DND-41 (cell line): ENCODE measurements around the gene ATAT1.
A peak's percentile ranks its signal among the peaks of the same experiment; 100 is the strongest.

Source experiments
- ATAC-seq: fragments of 200-7000 bp; cut with Tn5 transposase; 3 replicates; pipeline ENCODE4 v1.9.1; 2021; ENCODE audit warnings: low read depth; ENCODE audit not compliant: insufficient read depth
- DNase-seq: peaks from one replicate; pipeline ENCODE4 v3.0.0-alpha.2; 2020
- H2AFZ ChIP-seq: 2 replicates; pipeline ENCODE4 v1.6.0; 2012; ENCODE audit warnings: low read depth, low read length
- H3K27ac ChIP-seq: 2 replicates; pipeline ENCODE4 v1.5.1; 2012; ENCODE audit warnings: low read length, inconsistent platforms
- H3K27me3 ChIP-seq: fragments of 200-600 bp; sonication (generic); 2 replicates; pipeline ENCODE4 v1.6.0; 2012; ENCODE audit warnings: low read length, mild to moderate bottlenecking, inconsistent platforms; ENCODE audit not compliant: insufficient read depth, poor library complexity
- H3K36me3 ChIP-seq: 2 replicates; pipeline ENCODE4 v1.5.1; 2012; ENCODE audit warnings: low read length, inconsistent platforms; ENCODE audit not compliant: insufficient read depth
- H3K4me1 ChIP-seq: 2 replicates; pipeline ENCODE4 v1.5.1; 2012; ENCODE audit warnings: mild to moderate bottlenecking, low read length; ENCODE audit not compliant: insufficient read depth
- H3K4me2 ChIP-seq: 2 replicates; pipeline ENCODE4 v1.6.0; 2012; ENCODE audit warnings: mild to moderate bottlenecking, moderate library complexity, low read length, inconsistent platforms; ENCODE audit not compliant: insufficient read depth
- H3K4me3 ChIP-seq, 2 experiments: fragments of 200-600 bp in 1 of 2; shearing (Covaris generic) in 1 of 2; 2 replicates each; pipeline ENCODE4 v1.5.1; 2012 to 2016; ENCODE audit warnings: inconsistent platforms in 2 of 2, low read length in 2 of 2, mild to moderate bottlenecking in 2 of 2, low read depth in 1 of 2, moderate library complexity in 1 of 2
- H3K79me2 ChIP-seq: 2 replicates; pipeline ENCODE4 v1.6.0; 2012; ENCODE audit warnings: low read length, inconsistent platforms; ENCODE audit not compliant: insufficient read depth
- H3K9ac ChIP-seq: 2 replicates; pipeline ENCODE4 v1.6.0; 2012; ENCODE audit warnings: low read depth, mild to moderate bottlenecking, inconsistent platforms, low read length, moderate library complexity
- H3K9me3 ChIP-seq: 2 replicates; pipeline ENCODE4 v1.5.1; 2012; ENCODE audit warnings: low read length, moderate library complexity, mild to moderate bottlenecking, inconsistent platforms; ENCODE audit not compliant: insufficient read depth, severe bottlenecking
- H4K20me1 ChIP-seq: 2 replicates; pipeline ENCODE4 v1.6.0; 2012; ENCODE audit warnings: low read length; ENCODE audit not compliant: insufficient read depth
- CTCF ChIP-seq: IDR thresholded peaks from 2 replicates; pipeline ENCODE4 v1.5.1; 2012; ENCODE audit warnings: borderline replicate concordance, low read length, moderate library complexity, mild to moderate bottlenecking; ENCODE audit not compliant: poor library complexity, severe bottlenecking; ENCODE audit errors: extremely low read depth
- EZH2 ChIP-seq: IDR thresholded peaks from 3 replicates; pipeline ENCODE4 v1.6.1; 2012; ENCODE audit warnings: borderline replicate concordance, low read depth, mild to moderate bottlenecking, moderate library complexity, low read length, inconsistent platforms; ENCODE audit not compliant: severe bottlenecking

Gene ATAT1

GRCh38 chr6:30689022-30689865 is 62.6 kb downstream of the ATAT1 start:
- DNase-seq (no peak), ATAC-seq (no peak)
- peaks cover 58% of the 10 kb centered on the region for H3K4me1 ChIP-seq
- H3K27me3 ChIP-seq: no peaks in the 10 kb centered on the region
- H2AFZ ChIP-seq: no peak overlapping the region
- H3K4me2 ChIP-seq: peak overlapping the region; percentile 87
- H3K36me3 ChIP-seq: peaks cover 13% of the 10 kb centered on the region; the same call in 1 of the 2 replicates
- H3K27ac ChIP-seq: peak overlapping the region; percentile 92; the same call in 1 of the 2 replicates
- no peak for TF ChIP-seq EZH2
- TF ChIP-seq CTCF: no peak
- peak overlapping the region in 1 of 2 experiments; percentile 87; a peak in 2 of 4 replicates for H3K4me3 ChIP-seq
- H4K20me1 ChIP-seq: peaks cover 13% of the 10 kb centered on the region; the same call in 1 of the 2 replicates
- peak overlapping the region; percentile 72 for H3K9ac ChIP-seq
- H3K9me3 ChIP-seq: no peaks in the 10 kb centered on the region
- H3K79me2 ChIP-seq: peaks cover 60% of the 10 kb centered on the region

DNA sequence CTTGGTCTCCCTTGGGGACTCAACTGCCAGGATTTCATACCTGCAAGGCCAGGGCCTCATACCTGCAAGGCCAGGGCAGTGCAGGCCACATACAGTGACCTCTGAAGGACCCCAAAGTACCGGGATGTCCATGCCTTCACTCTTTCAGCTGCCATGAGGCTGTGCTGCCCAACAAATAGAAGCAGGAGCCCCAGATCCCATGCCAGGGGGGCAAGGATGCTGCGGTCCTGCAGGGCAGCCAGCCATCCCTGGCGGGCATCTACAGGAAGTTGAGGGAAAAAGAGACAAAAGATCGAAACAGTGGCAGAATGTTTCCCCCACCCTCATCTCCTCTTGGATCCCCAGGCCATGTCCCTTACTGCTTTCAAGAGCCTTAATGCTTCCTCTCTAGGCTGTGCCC is 63.3 kb downstream of the ATAT1 start:
- Histone ChIP-seq H3K27ac (peak overlapping the region; percentile 92), H3K4me1 (peaks cover 54% of the 10 kb centered on the region), H3K27me3 (no peaks in the 10 kb centered on the region), H2AFZ (peak overlapping the region; percentile 98), H3K79me2 (peaks cover 53% of the 10 kb centered on the region), H4K20me1 (0 out of 2 replicates have a peak, but pooled peaks cover 11% of the 10 kb centered on the region), H3K36me3 (peaks cover 12% of the 10 kb centered on the region; the same call in 1 of the 2 replicates), H3K4me3 (peak overlapping the region; percentile 85 to 87), H3K9ac (peak overlapping the region; percentile 72), H3K9me3 (no peaks in the 10 kb centered on the region), H3K4me2 (peak overlapping the region; percentile 87)
- no peak for TF ChIP-seq EZH2
- no peak for TF ChIP-seq CTCF
- DNase-seq (no peak), ATAC-seq (no peak)

DNA sequence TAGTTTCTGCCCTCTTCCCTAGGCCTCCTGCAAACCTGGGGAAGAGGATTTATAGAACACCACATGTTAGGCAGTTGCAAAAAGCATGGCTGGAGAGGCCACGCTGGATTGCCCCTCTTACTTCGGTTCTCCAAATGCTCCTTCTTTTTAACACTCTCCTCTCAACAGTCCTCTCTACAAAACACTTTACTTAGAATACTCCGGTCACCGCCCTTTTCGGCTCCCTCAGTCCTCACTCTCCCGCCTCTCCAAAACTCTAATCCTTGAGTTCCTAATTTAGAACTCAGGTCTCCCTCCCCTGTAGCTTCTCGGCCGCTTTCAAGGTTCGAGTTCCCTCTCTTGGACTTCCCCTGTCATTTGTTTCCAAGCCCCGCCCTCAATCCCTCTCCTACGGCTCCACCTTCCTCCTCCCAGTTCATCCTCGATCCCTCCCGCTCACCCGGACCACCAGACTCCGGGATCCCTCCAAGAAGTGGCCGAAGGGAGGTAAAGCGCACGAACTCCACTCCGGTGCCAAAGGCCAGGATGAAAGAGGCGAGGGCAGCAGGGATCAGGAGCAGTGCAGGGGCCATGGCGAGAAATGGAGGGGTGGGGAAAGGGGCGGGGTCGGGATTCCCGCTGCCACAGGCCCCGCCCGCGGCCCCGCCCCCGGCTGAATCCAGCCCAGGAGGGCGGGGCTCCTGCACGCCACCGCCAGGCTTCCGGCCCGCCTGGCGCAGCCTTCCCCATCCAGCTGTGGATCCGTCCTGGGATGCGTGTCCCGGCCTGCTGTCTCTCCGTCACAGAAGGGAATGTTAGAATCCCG is 63.9 kb downstream of the ATAT1 start, which contains the start of gene NRM:
Gene NRM, minus strand, starts transcription at position 582 of the 805 bp plus-strand sequence. Its CDS starts 10 bp downstream, at position 572.
- peak within 1 kb of the TSS; percentile 87 for H3K4me2 ChIP-seq
- ATAC-seq (peak; percentile 59), DNase-seq (peak; percentile 83)
- H3K4me3 ChIP-seq: peak within 1 kb of the TSS; percentile 85 to 87
- no peak for TF ChIP-seq CTCF
- TF ChIP-seq EZH2: no peak
- peaks cover 48% of the 10 kb centered on the region for H3K4me1 ChIP-seq
- H3K36me3 ChIP-seq: peaks cover 5% of the 10 kb centered on the region; the same call in 1 of the 2 replicates
- H3K9me3 ChIP-seq: no peaks in the 10 kb centered on the region
- H3K27me3 ChIP-seq: no peaks in the 10 kb centered on the region
- peak within 1 kb of the TSS; percentile 92 for H3K27ac ChIP-seq
- peak within 1 kb of the TSS; percentile 72 for H3K9ac ChIP-seq
- H4K20me1 ChIP-seq: 0 out of 2 replicates have a peak, but pooled peaks cover 6% of the 10 kb centered on the region
- H2AFZ ChIP-seq: peak within 1 kb of the TSS; percentile 98
- peaks cover 47% of the 10 kb centered on the region for H3K79me2 ChIP-seq
